Fibroblast of mammary gland (primary cell): ENCODE data around the gene ZNF385D.

Experiments
- DNase-seq: peaks from one replicate; pipeline ENCODE4 v3.0.0-alpha.2; 2010; ENCODE audit warnings: low read depth
- H3K4me3 ChIP-seq: 2 replicates; pipeline ENCODE4 v1.5.1; 2011; ENCODE audit warnings: low read depth, mild to moderate bottlenecking, low read length, moderate library complexity; ENCODE audit not compliant: control insufficient read depth
- CTCF ChIP-seq: conservative IDR thresholded peaks from 2 replicates; pipeline ENCODE4 v1.5.1; 2011; ENCODE audit warnings: low read depth, low read length, inconsistent platforms; ENCODE audit not compliant: control insufficient read depth, insufficient read depth

The ZNF385D gene

GRCh38 chr3:21751886-21752285, 876 bp upstream of the ZNF385D start:
- peak; percentile 49 for DNase-seq
- TF ChIP-seq CTCF, result no peak
- H3K4me3 ChIP-seq, result no peak overlapping the region

- DNase-seq, result peak; percentile 66
- peak overlapping the region; percentile 68 for H3K4me3 ChIP-seq
- TF ChIP-seq CTCF, result no peak
These were observed 822 bp downstream of the ZNF385D start for GRCh38 chr3:21750080-21750696.

- DNase-seq, result no peak
- TF ChIP-seq CTCF, result no peak
- H3K4me3 ChIP-seq, result no peak overlapping the region
These were observed 2.9 kb downstream of the ZNF385D start for GRCh38 chr3:21747966-21748555.

GRCh38 chr3:21747376-21747775, 3.6 kb downstream of the ZNF385D start:
- TF ChIP-seq CTCF, result no peak
- H3K4me3 ChIP-seq, result no peak overlapping the region
- peak; percentile 65 for DNase-seq

GRCh38 chr3:21745966-21746365, 5.0 kb downstream of the ZNF385D start:
- TF ChIP-seq CTCF, result no peak

GRCh38 chr3:21744793-21745192, 6.2 kb downstream of the ZNF385D start:
- no peak for DNase-seq
- H3K4me3 ChIP-seq, result no peak overlapping the region
- TF ChIP-seq CTCF, result no peak

More at GRCh38 chr3:21745966-21746365, 5.0 kb downstream of the ZNF385D start:
- no peak overlapping the region for H3K4me3 ChIP-seq
- DNase-seq, result peak; percentile 84
